Measurements from ENCODE around the gene CIPC. TPM values are rescaled to one million over a fixed set of nuclear protein-coding genes. Genes with fewer than 3 reads are reported as not detected.

CIPC gene
- total RNA-seq, 1 donor from 2014 or later, result 11.5 TPM

DNA sequence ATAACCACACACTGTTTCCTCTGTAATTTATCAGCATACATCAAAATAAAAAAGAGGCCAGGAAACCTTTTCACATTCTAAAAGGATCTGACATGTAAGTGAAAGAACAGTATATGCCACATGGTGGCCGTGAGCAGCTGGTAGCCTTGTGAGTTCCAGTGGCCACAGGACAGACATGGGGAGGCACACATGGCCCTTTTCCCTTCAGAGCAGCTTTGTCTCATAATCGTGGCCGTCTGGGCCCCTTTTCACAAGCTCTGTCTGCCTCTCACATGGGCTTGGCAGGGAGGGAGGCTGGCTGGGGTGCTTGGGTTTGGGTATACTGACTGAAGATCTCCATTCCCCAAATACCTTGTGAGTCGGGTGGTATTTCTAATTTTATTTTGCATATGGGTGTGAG, 45.0 kb downstream of the CIPC start:
- H3K36me3 Mint-ChIP-seq (ENCODE audit: low read depth), result no peaks in the 10 kb centered on the region
- H3K27me3 Mint-ChIP-seq (ENCODE audit: insufficient read depth), result peaks cover 75% of the 10 kb centered on the region
- no peak overlapping the region for H3K27ac Mint-ChIP-seq
- DNase-seq (ENCODE audit: low spot score), result no peak
- H3K4me1 Mint-ChIP-seq (ENCODE audit: low read depth), result peaks cover 10% of the 10 kb centered on the region
- H3K9me3 Mint-ChIP-seq, result no peaks in the 10 kb centered on the region
- H3K4me3 Mint-ChIP-seq, result no peak overlapping the region
- intact Hi-C loops (cut with micrococcal nuclease), result no loop called here

DNA sequence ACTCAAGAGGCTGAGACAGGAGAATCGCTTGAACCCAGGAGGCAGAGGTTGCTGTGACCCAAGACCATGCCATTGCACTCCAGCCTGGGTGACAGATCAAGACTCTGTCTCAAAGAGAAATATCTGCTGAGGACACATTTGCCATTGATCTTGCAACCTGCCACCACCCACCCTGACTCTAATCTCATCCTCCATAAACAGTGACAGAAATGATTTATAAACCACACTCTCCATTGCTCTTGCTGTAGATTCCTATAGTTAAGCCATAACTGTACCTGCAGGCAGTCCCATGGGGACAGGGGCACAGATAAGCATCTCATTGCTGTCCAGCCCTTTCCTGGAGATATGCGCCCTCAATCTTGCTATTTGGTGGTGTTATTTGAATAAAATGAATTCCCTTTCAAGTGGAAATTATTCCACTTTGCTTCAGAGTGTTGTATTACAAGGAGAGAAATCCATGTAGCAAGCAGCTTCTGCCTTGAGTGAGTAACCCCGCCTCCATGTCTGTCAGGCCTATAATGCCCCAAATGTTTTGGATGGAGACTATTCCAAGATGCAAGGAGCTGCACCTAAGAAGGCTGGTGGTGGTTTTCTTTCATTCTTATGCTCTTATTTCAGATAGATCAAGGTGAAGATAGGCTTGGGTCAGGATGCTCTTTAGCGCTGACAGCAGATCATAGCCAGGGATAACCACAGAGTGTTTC, 46.5 kb downstream of the CIPC start:
- DNase-seq (ENCODE audit: low spot score), result no peak
- Mint-ChIP-seq H3K36me3 (ENCODE audit: low read depth) (no peaks in the 10 kb centered on the region), H3K9me3 (no peaks in the 10 kb centered on the region), H3K27ac (no peak overlapping the region), H3K4me1 (ENCODE audit: low read depth) (peaks cover 5% of the 10 kb centered on the region), H3K27me3 (ENCODE audit: insufficient read depth) (peaks cover 67% of the 10 kb centered on the region), H3K4me3 (no peak overlapping the region)
- intact Hi-C loops (cut with micrococcal nuclease), result no loop called here

DNA sequence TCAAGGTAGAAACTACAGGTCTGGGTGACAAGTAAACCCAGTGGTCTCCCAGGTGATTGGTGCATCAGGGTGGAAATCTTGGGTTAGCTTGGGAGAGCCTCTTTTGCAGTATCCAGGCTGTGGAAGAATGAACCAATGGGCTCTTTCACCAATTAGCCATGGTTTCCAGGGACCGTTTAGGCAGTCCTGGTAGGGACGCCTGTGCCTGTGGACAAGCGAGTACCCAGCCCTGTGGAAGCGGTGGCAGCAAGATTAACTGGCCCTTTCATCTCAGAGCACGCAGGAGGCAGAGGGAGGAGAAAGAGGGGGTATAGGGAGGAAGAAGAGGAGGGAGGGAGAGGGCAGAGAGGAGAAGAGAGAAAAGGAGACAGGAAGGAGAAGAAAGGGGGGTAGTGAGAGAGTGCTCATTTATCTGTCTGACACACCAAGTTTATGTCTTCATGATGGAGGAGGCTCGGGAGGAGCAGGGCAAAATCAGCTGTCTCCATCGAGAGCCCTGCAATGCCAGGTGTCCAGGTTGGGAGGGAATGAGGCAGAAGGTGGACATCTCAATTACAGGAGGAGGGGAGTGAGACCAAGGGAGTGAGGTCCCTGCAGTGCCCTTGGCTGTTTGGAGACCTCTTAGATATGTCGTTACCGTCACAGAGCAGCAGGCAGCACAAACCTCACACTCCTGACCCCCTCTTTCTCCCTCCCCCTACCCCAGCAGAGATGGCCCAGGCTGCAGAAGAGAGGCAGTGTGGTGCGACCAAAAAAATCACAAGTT, 48.1 kb downstream of the CIPC start:
- H3K27ac Mint-ChIP-seq, result no peak overlapping the region
- no peak for DNase-seq (ENCODE audit: low spot score)
- intact Hi-C loops (cut with micrococcal nuclease), result no loop called here
- H3K27me3 Mint-ChIP-seq (ENCODE audit: insufficient read depth), result peaks cover 56% of the 10 kb centered on the region
- no peak overlapping the region for H3K4me3 Mint-ChIP-seq
- peaks cover 5% of the 10 kb centered on the region for H3K4me1 Mint-ChIP-seq (ENCODE audit: low read depth)
- no peaks in the 10 kb centered on the region for H3K9me3 Mint-ChIP-seq
- no peaks in the 10 kb centered on the region for H3K36me3 Mint-ChIP-seq (ENCODE audit: low read depth)

DNA sequence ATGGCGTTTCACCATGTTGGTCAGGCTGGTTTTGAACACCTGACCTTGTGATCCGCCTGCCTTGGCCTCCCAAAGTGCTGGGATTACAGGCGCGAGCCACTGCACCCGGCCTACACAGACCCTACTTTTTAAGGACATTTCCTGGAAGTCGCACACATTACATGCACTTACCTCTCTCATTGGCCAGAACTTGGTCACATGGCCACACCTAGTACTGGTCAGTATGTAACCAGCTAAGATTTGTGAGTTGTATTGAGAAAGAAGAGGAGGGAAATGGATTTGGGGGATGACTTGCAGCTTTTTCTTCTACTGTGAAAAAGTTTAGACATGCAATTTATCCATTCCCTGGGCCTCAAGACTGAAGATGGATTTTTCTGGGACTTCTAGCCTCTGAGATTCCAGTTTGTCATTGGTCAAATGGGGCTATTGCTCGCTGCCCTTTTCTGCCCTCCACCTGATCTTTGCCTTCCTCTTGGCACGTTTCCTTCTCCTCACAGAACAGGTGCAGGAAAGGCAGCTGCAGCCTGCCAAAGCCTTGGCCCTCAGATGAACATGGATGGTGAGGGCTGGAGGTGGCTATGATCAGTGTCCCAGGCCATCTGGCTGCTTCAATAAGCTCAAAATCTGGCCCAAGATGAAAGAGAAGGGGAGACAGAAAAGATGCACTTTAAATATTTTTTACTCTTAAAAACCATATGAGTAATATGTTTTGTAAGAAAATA, 50.6 kb downstream of the CIPC start:
- Mint-ChIP-seq H3K27me3 (ENCODE audit: insufficient read depth) (peaks cover 38% of the 10 kb centered on the region), H3K4me3 (no peak overlapping the region), H3K4me1 (ENCODE audit: low read depth) (no peaks in the 10 kb centered on the region), H3K27ac (no peak overlapping the region), H3K9me3 (no peaks in the 10 kb centered on the region), H3K36me3 (ENCODE audit: low read depth) (no peaks in the 10 kb centered on the region)
- intact Hi-C loops (cut with micrococcal nuclease), result no loop called here
- no peak for DNase-seq (ENCODE audit: low spot score)

DNA sequence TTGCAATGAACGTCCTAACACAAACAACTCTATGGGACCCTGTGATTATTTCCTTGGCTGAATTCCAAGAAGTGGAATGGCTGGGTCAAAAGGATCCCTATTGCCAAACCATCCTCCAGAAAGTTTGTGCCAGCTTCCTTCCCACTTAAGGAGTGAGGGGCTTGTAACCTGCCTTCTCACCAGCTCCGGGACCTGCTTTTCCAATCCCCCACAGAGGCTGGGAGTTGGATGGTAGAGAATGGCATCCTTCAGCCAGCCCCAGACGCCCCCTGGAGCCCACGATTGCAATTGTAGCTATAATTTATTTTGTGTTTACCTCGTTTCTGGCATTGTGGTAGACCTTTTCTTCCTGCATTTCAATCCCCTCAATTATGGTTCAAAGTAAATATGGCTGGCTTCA, 53.2 kb downstream of the CIPC start:
- DNase-seq (ENCODE audit: low spot score), result no peak
- intact Hi-C loops (cut with micrococcal nuclease), result loop anchor here (1.0 kb wide), 1 partner anchor 279 kb away; no protein-coding TSS in a partner anchor

DNA sequence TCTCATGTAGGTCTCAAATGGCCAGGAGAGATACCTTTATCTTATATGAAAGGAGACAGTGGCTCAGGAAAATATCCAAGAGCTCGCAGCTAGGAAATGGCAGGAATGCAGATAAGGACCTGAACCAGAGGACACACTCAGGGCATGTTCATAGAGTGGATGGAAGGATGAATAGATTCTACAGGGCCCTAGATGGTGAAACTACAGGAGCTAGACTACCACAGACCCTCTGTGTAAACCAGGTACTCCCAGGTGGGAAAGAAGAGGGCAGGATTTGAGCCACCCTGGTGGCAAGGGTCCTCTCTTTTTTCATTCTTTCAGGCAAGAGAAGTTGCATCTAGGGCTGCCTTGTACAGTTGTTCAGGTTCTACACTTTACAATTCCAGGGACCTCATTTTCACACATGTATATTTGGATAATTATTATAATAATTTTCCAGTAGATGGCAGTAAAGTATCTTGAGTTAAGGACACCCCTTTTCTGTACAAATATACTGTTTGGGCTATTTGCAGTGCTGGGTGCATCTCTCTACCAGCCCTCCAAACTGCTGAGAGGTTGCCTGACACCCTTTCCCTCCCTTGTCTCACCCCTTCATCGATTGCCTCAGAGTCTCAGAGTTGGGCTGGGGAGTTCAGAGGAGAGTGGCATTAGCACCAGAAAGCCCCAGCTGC, 54.0 kb downstream of the CIPC start:
- Mint-ChIP-seq H3K27me3 (ENCODE audit: insufficient read depth) (peaks cover 20% of the 10 kb centered on the region), H3K9me3 (no peaks in the 10 kb centered on the region), H3K27ac (no peak overlapping the region), H3K4me1 (ENCODE audit: low read depth) (no peaks in the 10 kb centered on the region), H3K36me3 (ENCODE audit: low read depth) (no peaks in the 10 kb centered on the region), H3K4me3 (no peak overlapping the region)
- intact Hi-C loops (cut with micrococcal nuclease), result loop anchor here (1.0 kb wide), 3 partner anchors 61 to 280 kb away; no protein-coding TSS in a partner anchor
- DNase-seq (ENCODE audit: low spot score), result no peak

More for the DNA sequence above, 53.2 kb downstream of the CIPC start:
- no peaks in the 10 kb centered on the region for H3K4me1 Mint-ChIP-seq (ENCODE audit: low read depth)
- H3K27me3 Mint-ChIP-seq (ENCODE audit: insufficient read depth), result peaks cover 23% of the 10 kb centered on the region
- no peak overlapping the region for H3K27ac Mint-ChIP-seq
- H3K4me3 Mint-ChIP-seq, result no peak overlapping the region
- H3K9me3 Mint-ChIP-seq, result no peaks in the 10 kb centered on the region
- H3K36me3 Mint-ChIP-seq (ENCODE audit: low read depth), result no peaks in the 10 kb centered on the region

DNA sequence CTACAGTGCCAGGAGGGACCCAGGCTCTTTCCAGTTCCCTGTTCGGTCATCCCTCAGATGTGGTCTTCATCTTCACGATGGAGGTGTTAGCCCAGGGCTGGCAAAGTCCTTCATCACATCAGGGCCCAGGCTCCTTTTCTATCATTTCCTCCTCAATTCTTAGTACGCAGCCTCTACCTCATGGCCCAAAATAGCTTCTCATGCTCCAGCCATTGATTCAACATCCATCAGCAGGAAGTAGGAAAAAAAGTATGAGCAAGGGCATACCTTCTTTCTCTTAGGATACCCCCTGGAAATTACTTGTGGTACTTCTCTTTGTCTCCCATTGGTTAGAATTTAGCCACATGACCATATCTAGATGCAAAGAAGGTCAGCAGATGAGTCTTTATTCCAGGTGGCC, 55.7 kb downstream of the CIPC start:
- Mint-ChIP-seq H3K9me3 (no peaks in the 10 kb centered on the region), H3K36me3 (ENCODE audit: low read depth) (no peaks in the 10 kb centered on the region), H3K27me3 (ENCODE audit: insufficient read depth) (peaks cover 25% of the 10 kb centered on the region), H3K27ac (no peak overlapping the region), H3K4me3 (no peak overlapping the region), H3K4me1 (ENCODE audit: low read depth) (no peaks in the 10 kb centered on the region)
- DNase-seq (ENCODE audit: low spot score), result no peak
- intact Hi-C loops (cut with micrococcal nuclease), result no loop called here

DNA sequence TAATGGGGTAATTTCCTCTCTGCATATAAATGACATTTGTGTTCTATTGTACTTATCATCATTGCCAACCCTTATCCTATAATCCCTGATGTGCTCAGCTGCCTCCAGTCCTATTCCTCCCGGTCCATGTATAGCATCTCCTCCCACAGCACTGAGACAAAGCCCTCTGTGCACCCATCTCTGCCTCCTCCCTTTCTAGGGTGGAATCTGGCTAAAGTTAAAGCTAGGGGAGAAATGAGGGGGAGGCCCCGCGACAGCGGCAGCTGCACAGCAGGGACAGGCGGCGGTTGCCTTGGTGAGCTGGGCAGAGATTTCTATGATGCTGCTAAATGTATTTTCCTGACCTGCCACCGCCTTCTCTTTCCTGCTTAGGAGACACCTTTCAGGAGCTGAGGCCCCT, 56.4 kb downstream of the CIPC start:
- no peak overlapping the region for H3K27ac Mint-ChIP-seq
- no peaks in the 10 kb centered on the region for H3K9me3 Mint-ChIP-seq
- no peak for DNase-seq (ENCODE audit: low spot score)
- H3K4me3 Mint-ChIP-seq, result no peak overlapping the region
- intact Hi-C loops (cut with micrococcal nuclease), result no loop called here
- H3K36me3 Mint-ChIP-seq (ENCODE audit: low read depth), result no peaks in the 10 kb centered on the region
- no peaks in the 10 kb centered on the region for H3K4me1 Mint-ChIP-seq (ENCODE audit: low read depth)
- peaks cover 21% of the 10 kb centered on the region for H3K27me3 Mint-ChIP-seq (ENCODE audit: insufficient read depth)

DNA sequence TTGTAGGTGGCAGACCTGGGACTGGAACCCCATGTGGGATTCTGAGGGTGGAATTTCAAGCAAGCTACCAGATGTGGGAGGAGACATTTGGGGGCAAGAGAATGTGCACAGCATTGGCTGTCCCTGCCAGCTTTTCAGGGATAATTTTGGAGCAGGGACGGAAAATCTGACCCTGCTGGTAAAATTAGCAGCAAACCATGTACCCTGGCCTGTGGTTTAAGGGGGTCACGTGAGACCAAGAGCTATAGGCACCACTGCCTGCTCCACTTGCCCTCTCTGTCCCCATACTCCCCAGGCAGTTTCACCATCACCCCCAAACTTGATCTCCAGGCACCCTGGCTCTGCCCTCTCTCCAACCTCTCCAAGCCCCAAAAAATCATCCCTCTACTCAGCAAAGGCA, 57.0 kb downstream of the CIPC start:
- no peaks in the 10 kb centered on the region for H3K4me1 Mint-ChIP-seq (ENCODE audit: low read depth)
- intact Hi-C loops (cut with micrococcal nuclease), result no loop called here
- H3K27ac Mint-ChIP-seq, result no peak overlapping the region
- no peaks in the 10 kb centered on the region for H3K9me3 Mint-ChIP-seq
- H3K27me3 Mint-ChIP-seq (ENCODE audit: insufficient read depth), result peaks cover 19% of the 10 kb centered on the region
- H3K4me3 Mint-ChIP-seq, result no peak overlapping the region
- no peaks in the 10 kb centered on the region for H3K36me3 Mint-ChIP-seq (ENCODE audit: low read depth)
- no peak for DNase-seq (ENCODE audit: low spot score)

DNA sequence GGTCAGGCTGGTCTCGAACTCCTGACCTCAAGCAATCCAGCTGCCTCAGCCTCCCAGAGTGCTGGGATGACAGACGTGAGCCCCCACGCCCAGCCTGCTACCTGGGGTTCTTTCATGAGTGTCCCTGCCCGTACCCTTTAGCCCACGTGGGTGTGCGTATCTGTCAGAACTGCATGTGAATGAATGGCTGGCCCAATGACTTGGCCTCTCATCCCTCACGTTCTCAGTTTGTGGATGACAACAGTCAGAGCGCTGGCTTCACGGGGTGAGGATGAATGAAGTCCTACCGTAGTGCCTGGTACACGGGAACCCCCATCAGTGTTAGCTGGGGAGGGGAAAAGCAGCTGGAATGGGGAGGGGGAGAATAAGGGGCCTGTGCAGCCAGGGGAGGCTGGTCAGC, 59.7 kb downstream of the CIPC start:
- no peak for DNase-seq (ENCODE audit: low spot score)
- H3K4me3 Mint-ChIP-seq, result no peak overlapping the region
- intact Hi-C loops (cut with micrococcal nuclease), result no loop called here
- no peaks in the 10 kb centered on the region for H3K4me1 Mint-ChIP-seq (ENCODE audit: low read depth)
- H3K36me3 Mint-ChIP-seq (ENCODE audit: low read depth), result no peaks in the 10 kb centered on the region
- peaks cover 19% of the 10 kb centered on the region for H3K27me3 Mint-ChIP-seq (ENCODE audit: insufficient read depth)
- H3K27ac Mint-ChIP-seq, result no peak overlapping the region
- H3K9me3 Mint-ChIP-seq, result no peaks in the 10 kb centered on the region

DNA sequence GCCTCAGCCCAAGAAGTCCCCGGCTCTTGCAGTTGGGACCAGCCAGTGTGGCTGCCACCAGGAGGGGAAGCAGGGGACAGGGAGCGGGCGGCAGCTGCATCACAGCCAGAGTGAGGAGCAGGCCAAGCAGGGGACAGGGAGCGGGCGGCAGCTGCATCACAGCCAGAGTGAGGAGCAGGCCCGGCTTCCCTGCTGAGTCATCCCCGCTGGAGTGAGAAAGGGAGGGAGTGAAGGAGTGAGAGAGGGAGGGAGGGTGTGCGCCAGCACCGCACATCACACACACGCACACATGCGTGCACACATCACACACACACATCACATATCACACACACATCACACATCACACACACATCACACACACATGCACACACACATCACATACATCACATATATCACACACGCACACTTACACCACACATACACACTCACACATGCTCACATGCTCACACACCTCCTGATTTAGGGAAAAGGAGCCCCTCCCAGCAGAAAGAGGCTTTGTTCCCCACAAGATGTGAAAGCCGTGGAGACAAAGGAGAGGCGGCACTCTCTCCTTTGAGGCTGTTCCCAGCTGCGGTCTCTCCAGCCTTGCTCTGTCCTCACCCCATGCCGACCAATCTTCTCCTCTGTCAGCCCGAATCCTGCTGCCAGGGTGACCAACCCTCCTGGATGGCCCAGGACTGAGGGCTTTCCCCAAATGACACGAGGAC, 60.3 kb downstream of the CIPC start:
- DNase-seq (ENCODE audit: low spot score), result no peak
- H3K4me3 Mint-ChIP-seq, result no peak overlapping the region
- intact Hi-C loops (cut with micrococcal nuclease), result no loop called here
- H3K27ac Mint-ChIP-seq, result no peak overlapping the region
- no peaks in the 10 kb centered on the region for H3K4me1 Mint-ChIP-seq (ENCODE audit: low read depth)
- no peaks in the 10 kb centered on the region for H3K36me3 Mint-ChIP-seq (ENCODE audit: low read depth)
- H3K9me3 Mint-ChIP-seq, result no peaks in the 10 kb centered on the region
- peaks cover 19% of the 10 kb centered on the region for H3K27me3 Mint-ChIP-seq (ENCODE audit: insufficient read depth)

DNA sequence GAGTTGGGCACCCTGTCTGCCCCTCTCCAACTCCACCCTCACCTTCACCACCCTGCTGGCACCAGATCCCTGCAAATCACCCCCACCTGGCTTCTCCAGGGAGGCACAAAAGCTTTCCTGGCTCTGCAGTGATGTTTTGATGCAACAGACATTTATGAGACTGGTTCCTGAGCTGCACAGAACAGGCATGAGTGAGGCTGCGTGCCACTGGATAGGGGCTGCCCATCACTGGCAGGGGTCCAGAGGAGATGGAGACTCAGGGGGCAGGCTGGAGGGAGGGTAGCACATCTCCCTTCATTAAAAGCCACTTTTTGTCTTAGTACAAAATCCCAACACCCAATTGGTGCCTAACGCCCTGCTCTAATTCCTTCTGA, 60.8 kb downstream of the CIPC start:
- no peak for DNase-seq (ENCODE audit: low spot score)
- H3K9me3 Mint-ChIP-seq, result no peaks in the 10 kb centered on the region
- H3K27ac Mint-ChIP-seq, result no peak overlapping the region
- H3K4me3 Mint-ChIP-seq, result no peak overlapping the region
- H3K4me1 Mint-ChIP-seq (ENCODE audit: low read depth), result no peaks in the 10 kb centered on the region
- H3K27me3 Mint-ChIP-seq (ENCODE audit: insufficient read depth), result peaks cover 17% of the 10 kb centered on the region
- H3K36me3 Mint-ChIP-seq (ENCODE audit: low read depth), result no peaks in the 10 kb centered on the region
- intact Hi-C loops (cut with micrococcal nuclease), result no loop called here

Data from activated T-helper 1 cell treated with anti-CD3 and anti-CD28 coated beads, Interleukin-12 subunit alpha, Interleukin-12 subunit beta, Interleukin-2, Interleukin-4 antibody, amounts not matched to agents 30 ng/mL and 10 ng/mL and 1 ng/mL, durations not matched to agents 14 hours and 24 hours and 36 hours (primary cell).